K562 (cell line): ENCODE results near the gene TBX10. TPM values are rescaled to one million over a fixed set of nuclear protein-coding genes. Genes with fewer than 3 reads are reported as not detected.

Experiments
- ATAC-seq: fragments of 200-7000 bp; cut with Tn5 transposase; 3 replicates; pipeline ENCODE4 v1.9.1; 2020; ENCODE audit warnings: moderate library complexity
- BruUV-seq: library from RNA; stranded (reverse); fragments of 400-500 nt; replicated peaks from 2 replicates; lab custom pipeline; 2021; lab: Mats Ljungman, UMichigan
- CTCF ChIA-PET: fragments of 300-600 bp; formaldehyde crosslinking; extraction: SDS; loops from one replicate; lab custom pipeline; 2021; ENCODE audit warnings: low intra/inter-chr PET ratio; lab: Yijun Ruan, JAX
- POLR2A ChIA-PET: fragments of 300-600, 350-650 bp; sonication (Branson Sonifier 250); formaldehyde crosslinking; extraction: SDS; loops from one replicate; lab custom pipeline; 2021; ENCODE audit warnings: antibody characterized with exemption, inconsistent platforms; lab: Yijun Ruan, JAX
- DNase-seq, 4 experiments: peaks; one replicate each; pipeline versions ENCODE4 v3.0.0 to v3.0.0-alpha.2; 2011 to 2018; ENCODE audit warnings: low spot score in 3 of 4, mixed read lengths in 3 of 4; ENCODE audit errors: extremely low read depth in 1 of 4
- FAIRE-seq: peaks from 2 replicates; lab custom pipeline; 2011; peaks lifted over from hg19 to GRCh38; lab: Jason Lieb, UNC
- H2AFZ ChIP-seq: 2 replicates; pipeline ENCODE4 v1.6.0; 2011; ENCODE audit warnings: low read depth, low read length, control low read depth, inconsistent platforms
- H3K27ac ChIP-seq: fragments of 200-600 bp; 3 replicates; pipeline ENCODE4 v1.8.0; 2011; ENCODE audit warnings: low read depth, mild to moderate bottlenecking, control low read depth, inconsistent platforms, low read length, moderate library complexity, mixed read lengths; ENCODE audit errors: extremely low read depth
- H3K27me3 ChIP-seq, 2 experiments: fragments of 300-600 bp in 1 of 2; 2 replicates in 1 of 2; 3 replicates in 1 of 2; pipeline versions ENCODE4 v1.6.0 to v1.8.0; 2011; ENCODE audit warnings: inconsistent platforms in 2 of 2, low read length in 2 of 2, mild to moderate bottlenecking in 1 of 2, mixed read lengths in 1 of 2, moderate library complexity in 1 of 2; ENCODE audit not compliant: control insufficient read depth in 2 of 2, insufficient read depth in 2 of 2
- H3K36me3 ChIP-seq: fragments of 300-600 bp; 3 replicates; pipeline ENCODE4 v1.8.0; 2011; ENCODE audit warnings: mild to moderate bottlenecking, low read length, inconsistent platforms; ENCODE audit not compliant: control insufficient read depth, insufficient read depth
- H3K4me1 ChIP-seq, 2 experiments: fragments of 200-600 bp in 1 of 2; replicated peaks in 1 of 2; 2 replicates in 1 of 2; 3 replicates in 1 of 2; pipeline versions ENCODE4 v1.5.1 to v1.8.0; 2011; ENCODE audit warnings: inconsistent platforms in 2 of 2, low read length in 2 of 2, mild to moderate bottlenecking in 1 of 2, mixed read lengths in 1 of 2, moderate library complexity in 1 of 2; ENCODE audit not compliant: control insufficient read depth in 2 of 2, insufficient read depth in 2 of 2
- H3K4me2 ChIP-seq: 2 replicates; pipeline ENCODE4 v1.6.1; 2011; ENCODE audit warnings: low read length, control low read depth, inconsistent platforms, mixed read lengths; ENCODE audit not compliant: insufficient read depth
- H3K4me3 ChIP-seq: fragments of 200-600 bp; sonication (generic), shearing (Covaris generic); 2 replicates; pipeline ENCODE4 v1.5.1; 2016; ENCODE audit warnings: control low read depth, inconsistent platforms
- H3K79me2 ChIP-seq: fragments of 200-600 bp; 3 replicates; pipeline ENCODE4 v1.8.0; 2011; ENCODE audit warnings: low read length, inconsistent platforms; ENCODE audit not compliant: control insufficient read depth, insufficient read depth
- H3K9ac ChIP-seq, 2 experiments: 2 replicates each; pipeline versions ENCODE4 v1.6.0 to v1.6.1; 2011; ENCODE audit warnings: low read depth in 2 of 2, low read length in 2 of 2, control low read depth in 1 of 2, inconsistent platforms in 1 of 2, mild to moderate bottlenecking in 1 of 2, mixed read lengths in 1 of 2; ENCODE audit not compliant: insufficient read depth in 1 of 2
- H3K9me1 ChIP-seq: one replicate; pipeline ENCODE4 v1.6.0; 2011; ENCODE audit warnings: inconsistent platforms, mild to moderate bottlenecking, low read length, moderate library complexity; ENCODE audit not compliant: control insufficient read depth, insufficient read depth
- H3K9me3 ChIP-seq: replicated peaks from 2 replicates; pipeline ENCODE4 v1.5.1; 2011; ENCODE audit warnings: low read depth, low read length, inconsistent platforms; ENCODE audit not compliant: control insufficient read depth, insufficient read depth
- H4K20me1 ChIP-seq: replicated peaks from 2 replicates; pipeline ENCODE4 v1.6.1; 2011; ENCODE audit warnings: low read length, inconsistent platforms, mixed read lengths; ENCODE audit not compliant: control insufficient read depth, insufficient read depth
- ATF2 ChIP-seq: sonication (generic); formaldehyde crosslinking; IDR thresholded peaks from 2 replicates; pipeline ENCODE4 v1.8.1; 2022; ENCODE audit warnings: missing genetic modification reagents
- BCOR ChIP-seq: fragments of 450-650 bp; IDR thresholded peaks from 2 replicates; pipeline ENCODE4 v1.6.1; 2016
- CTBP1 ChIP-seq: fragments of 450-650 bp; IDR thresholded peaks from 2 replicates; pipeline ENCODE4 v1.6.1; 2016; ENCODE audit warnings: borderline replicate concordance
- CTCFL ChIP-seq: IDR thresholded peaks from 2 replicates; pipeline ENCODE4 v1.6.1; 2011; ENCODE audit warnings: borderline replicate concordance, low read depth, mild to moderate bottlenecking, moderate library complexity, low read length; ENCODE audit not compliant: insufficient read depth, poor library complexity, severe bottlenecking
- E2F6 ChIP-seq, 2 experiments: IDR thresholded peaks; 2 replicates each; pipeline ENCODE4 v1.6.1; 2011; ENCODE audit warnings: borderline replicate concordance in 1 of 2, control low read depth in 1 of 2, low read depth in 1 of 2, low read length in 1 of 2, mild to moderate bottlenecking in 1 of 2, mixed read lengths in 1 of 2, moderate library complexity in 1 of 2; ENCODE audit not compliant: insufficient read depth in 1 of 2, insufficient read length in 1 of 2, poor library complexity in 1 of 2, severe bottlenecking in 1 of 2; ENCODE audit errors: extremely low read depth in 1 of 2
- ID3 ChIP-seq, 2 experiments: fragments of 250-450 bp in 1 of 2; fragments of 450-650 bp in 1 of 2; sonication (Bioruptor Pico) in 1 of 2; IDR thresholded peaks; 2 replicates each; pipeline versions ENCODE4 v1.6.1 to v1.8.0; 2016 to 2021; ENCODE audit warnings: mild to moderate bottlenecking in 2 of 2, moderate library complexity in 2 of 2, missing compliant biosample characterization in 1 of 2, missing genetic modification characterization in 1 of 2
- KDM1A ChIP-seq, 2 experiments: fragments of 450-650 bp; IDR thresholded peaks; 2 replicates each; pipeline ENCODE4 v1.6.1; 2016; ENCODE audit warnings: mild to moderate bottlenecking in 2 of 2
- RBFOX2 ChIP-seq: fragments of 200-400 bp; formaldehyde crosslinking; IDR thresholded peaks from 2 replicates; pipeline ENCODE4 v1.6.1; 2017; ENCODE audit warnings: low read depth, mild to moderate bottlenecking, low read length, moderate library complexity
- RUNX1 ChIP-seq: sonication (generic); IDR thresholded peaks from 2 replicates; pipeline ENCODE4 v1.6.1; 2016; ENCODE audit warnings: antibody characterized with exemption, low read depth
- TFAP4 ChIP-seq: sonication (generic); formaldehyde crosslinking; IDR thresholded peaks from 2 replicates; pipeline ENCODE4 v1.8.0; 2022; ENCODE audit warnings: missing genetic modification reagents, mild to moderate bottlenecking, moderate library complexity, borderline replicate concordance
- WGBS: fragments of 100-300 bp; shearing (Covaris generic); methylation state at CpG from one replicate; pipeline ENCODE4 v1.1.6; 2016; ENCODE audit warnings: low coverage, mixed read lengths; ENCODE audit not compliant: insufficient coverage; ENCODE audit errors: missing lambda C conversion rate; 5-methylcytosine and 5-hydroxymethylcytosine counted together
- in situ Hi-C: fragments of 300-500 bp; cut with MboI; formaldehyde crosslinking; loops from 4 replicates; pipeline ENCODE4 v1.15.0; 2018; ENCODE audit warnings: inconsistent platforms, mixed read lengths
- intact Hi-C: fragments of 100-400 bp; cut with micrococcal nuclease; formaldehyde crosslinking; loops from 2 replicates; pipeline ENCODE4 v1.14.2; 2022
- polyA plus RNA-seq, 8 experiments: library from polyadenylated mRNA; depleted of rRNA in 4 of 8; stranded (reverse) in 5 of 8; unstranded in 3 of 8; fragments of >200 nt; fragmentation: Nextera tagmentation in 2 of 8; fragmentation: Illumina TruSeq in 1 of 8; extraction: Ambion mirVana in 2 of 8; extraction: Trizol in 1 of 8; gene quantifications; 2 replicates each; pipeline versions ENCODE4 v1.2.1 to v1.2.3, GENCODE V29; 2011 to 2014; ENCODE audit warnings: inconsistent platforms in 1 of 8, missing spikeins in 1 of 8
- total RNA-seq, 7 experiments: library from RNA; depleted of rRNA in 6 of 7; stranded (reverse); fragments of >200 nt in 6 of 7; fragmentation: Illumina TruSeq in 2 of 7; extraction: Trizol in 2 of 7; gene quantifications; 2 replicates each; pipeline versions ENCODE4 v1.2.1 to v1.2.3, GENCODE V29; 2011 to 2021; ENCODE audit warnings: low replicate concordance in 1 of 7

The TBX10 gene
- total and polyA plus RNA-seq, 9 of the 15 experiments (the other 6 are each of a cell fraction or from before 2014, with no cell fraction given): not detected

- Histone ChIP-seq H2AFZ (no peak overlapping the region), H3K27me3 (no peaks in the 10 kb centered on the region), H3K4me2 (peak overlapping the region; percentile 87), H3K4me3 (peak overlapping the region; percentile 62), H3K4me1 (peaks cover 21 to 42% of the 10 kb centered on the region in 2 experiments; a peak in 4 of 5 replicates), H3K9ac (peak overlapping the region; percentile 89 to 99), H4K20me1 (peaks cover 14% of the 10 kb centered on the region; the same call in 1 of the 2 replicates), H3K36me3 (peaks cover 41% of the 10 kb centered on the region), H3K79me2 (peaks cover 43% of the 10 kb centered on the region), H3K9me1 (peaks cover 5% of the 10 kb centered on the region), H3K27ac (peak overlapping the region; percentile 89), H3K9me3 (no peaks in the 10 kb centered on the region)
- WGBS: 72% methylated on average over 21 of the region's 21 CpGs
- intact Hi-C loops (loop anchor here (5.0 kb wide), 3 partner anchors 78 to 233 kb away; partner anchors contain the start of genes CDK2AP2, PITPNM1, POLD4 and PPP1CA), in situ Hi-C loops (no loop called here)
- ATAC-seq: peak; percentile 14; the same call in 2 of the 3 replicates
- peak; percentile 25 to 59 (median 54) for DNase-seq
- CTCF ChIA-PET: no interaction called here
- no TSS peak for BruUV-seq
- POLR2A ChIA-PET: interaction anchor here (0.7 to 2.7 kb wide), 9 partner anchors 9 to 184 kb away, joined by 3 to 15 read pairs (median 6); partner anchors contain the start of gene PPP1CA
- no peak for FAIRE-seq
- TF ChIP-seq TFAP4 (0 out of 2 replicates have a peak, but pooled peaks have one; percentile 19), ATF2 (CRISPR knock-in tag) (peak; percentile 13; the same call in 1 of the 2 replicates), CTCFL (peak; percentile 5), ID3 (CRISPR knock-in tag; IDR thresholded peaks at IDR 0.05) (no peak), ID3 (tag; IDR thresholded peaks at IDR 0.05) (no peak), RUNX1 (no peak), E2F6 (IDR thresholded peaks at IDR 0.05; ENCODE audit: borderline replicate concordance in 1 of 2, extremely low read depth in 1 of 2, insufficient read depth in 1 of 2, insufficient read length in 1 of 2, low read depth in 1 of 2, low read length in 1 of 2, poor library complexity in 1 of 2, severe bottlenecking in 1 of 2) (peak in 1 of 2 experiments; percentile 7), BCOR (no peak), KDM1A (IDR thresholded peaks at IDR 0.05) (no peak), RBFOX2 (peak; percentile 69), CTBP1 (no peak)
These were observed 54.4 kb downstream of the TBX10 start for GRCh38 chr11:67584881-67585873.
